Cardiac muscle cell (in vitro differentiated cells and primary cell): Measurements from ENCODE around the gene MPG. TPM values are rescaled to one million over a fixed set of nuclear protein-coding genes. Genes with fewer than 3 reads are reported as not detected.

Source experiments
- DNase-seq, 2 donors: peaks; one replicate each; pipeline versions ENCODE4 v3.0.0 to v3.0.0-alpha.2; 2010 to 2017; ENCODE audit warnings: low read depth in 1 of 2, low spot score in 1 of 2
- H3K27ac ChIP-seq: fragments of 200-600 bp; sonication (generic); 2 replicates; pipeline ENCODE4 v1.5.1; 2016
- H3K27me3 ChIP-seq: fragments of 200-600 bp; sonication (generic); 2 replicates; pipeline ENCODE4 v1.6.0; 2016; ENCODE audit warnings: control low read depth
- H3K36me3 ChIP-seq: fragments of 200-600 bp; sonication (generic); 2 replicates; pipeline ENCODE4 v1.5.1; 2016; ENCODE audit warnings: control low read depth
- H3K4me1 ChIP-seq: fragments of 200-600 bp; sonication (generic); 2 replicates; pipeline ENCODE4 v1.8.1; 2017; ENCODE audit warnings: low read depth, mild to moderate bottlenecking, mixed run types
- H3K4me3 ChIP-seq: fragments of 200-600 bp; sonication (generic); 2 replicates; pipeline ENCODE4 v1.5.1; 2016; ENCODE audit warnings: mild to moderate bottlenecking
- H3K9me3 ChIP-seq: fragments of 200-600 bp; sonication (generic); 2 replicates; pipeline ENCODE4 v1.5.1; 2017; ENCODE audit warnings: low read depth, mild to moderate bottlenecking, control low read depth
- polyA plus RNA-seq: library from polyadenylated mRNA; unstranded; fragments of >200 nt; fragmentation: Nextera tagmentation; extraction: Ambion mirVana; gene quantifications from 2 replicates; pipeline ENCODE4 v1.2.1, GENCODE V29; 2016
- total RNA-seq: library from RNA; depleted of rRNA; stranded (reverse); fragments of >200 nt; gene quantifications from 2 replicates; pipeline ENCODE4 v1.2.3, GENCODE V29; 2016
- TF ChIP-seq, protein P1 (sequence below): IDR thresholded peaks from 2 replicates; pipeline ENCODE4 v1.5.1; 2012; ENCODE audit warnings: low read depth, mild to moderate bottlenecking, low read length

MPG gene
- total and polyA plus RNA-seq, 2 experiments from 2014 or later: 78.2 to 90.2 TPM

DNA sequence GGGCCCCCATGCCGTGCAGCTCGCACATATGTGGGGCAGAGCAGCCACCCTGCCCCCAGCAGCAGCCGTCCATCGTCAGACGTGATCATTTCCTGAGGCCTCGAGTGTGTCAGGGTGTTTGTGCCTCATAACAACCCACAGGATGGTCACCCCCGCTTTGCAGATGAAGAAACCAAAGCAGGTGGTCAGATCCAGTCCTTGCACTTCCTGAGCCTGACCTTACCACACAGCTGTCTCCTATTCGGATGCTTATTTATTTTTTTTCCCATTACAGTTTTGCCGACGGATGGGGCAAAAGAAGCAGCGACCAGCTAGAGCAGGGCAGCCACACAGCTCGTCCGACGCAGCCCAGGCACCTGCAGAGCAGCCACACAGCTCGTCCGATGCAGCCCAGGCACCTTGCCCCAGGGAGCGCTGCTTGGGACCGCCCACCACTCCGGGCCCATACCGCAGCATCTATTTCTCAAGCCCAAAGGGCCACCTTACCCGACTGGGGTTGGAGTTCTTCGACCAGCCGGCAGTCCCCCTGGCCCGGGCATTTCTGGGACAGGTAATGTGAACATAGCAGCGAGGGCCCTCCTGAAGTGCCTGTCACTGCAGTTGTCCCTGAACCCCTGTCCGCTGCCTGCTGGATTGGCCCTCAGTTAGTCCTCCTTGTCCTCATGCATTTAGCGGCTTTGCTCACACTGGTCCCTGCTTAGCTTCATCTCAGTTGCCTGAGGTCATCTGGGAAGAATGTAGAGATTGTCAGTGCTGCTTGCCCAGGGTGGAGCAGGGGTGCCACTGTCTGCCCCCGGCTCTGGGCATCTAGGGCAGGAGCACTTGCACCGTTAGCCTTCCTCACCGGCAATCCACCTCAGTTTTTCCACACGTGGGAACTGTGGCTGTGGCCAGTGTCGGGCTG, 1.4 kb downstream of the MPG start:
- H3K27me3 ChIP-seq: no peaks in the 10 kb centered on the region
- peaks cover 25% of the 10 kb centered on the region for H3K4me1 ChIP-seq
- no peak overlapping the region for H3K4me3 ChIP-seq
- no peaks in the 10 kb centered on the region for H3K9me3 ChIP-seq
- no peak overlapping the region for H3K27ac ChIP-seq
- H3K36me3 ChIP-seq: no peaks in the 10 kb centered on the region
- TF ChIP-seq, protein P1, sequence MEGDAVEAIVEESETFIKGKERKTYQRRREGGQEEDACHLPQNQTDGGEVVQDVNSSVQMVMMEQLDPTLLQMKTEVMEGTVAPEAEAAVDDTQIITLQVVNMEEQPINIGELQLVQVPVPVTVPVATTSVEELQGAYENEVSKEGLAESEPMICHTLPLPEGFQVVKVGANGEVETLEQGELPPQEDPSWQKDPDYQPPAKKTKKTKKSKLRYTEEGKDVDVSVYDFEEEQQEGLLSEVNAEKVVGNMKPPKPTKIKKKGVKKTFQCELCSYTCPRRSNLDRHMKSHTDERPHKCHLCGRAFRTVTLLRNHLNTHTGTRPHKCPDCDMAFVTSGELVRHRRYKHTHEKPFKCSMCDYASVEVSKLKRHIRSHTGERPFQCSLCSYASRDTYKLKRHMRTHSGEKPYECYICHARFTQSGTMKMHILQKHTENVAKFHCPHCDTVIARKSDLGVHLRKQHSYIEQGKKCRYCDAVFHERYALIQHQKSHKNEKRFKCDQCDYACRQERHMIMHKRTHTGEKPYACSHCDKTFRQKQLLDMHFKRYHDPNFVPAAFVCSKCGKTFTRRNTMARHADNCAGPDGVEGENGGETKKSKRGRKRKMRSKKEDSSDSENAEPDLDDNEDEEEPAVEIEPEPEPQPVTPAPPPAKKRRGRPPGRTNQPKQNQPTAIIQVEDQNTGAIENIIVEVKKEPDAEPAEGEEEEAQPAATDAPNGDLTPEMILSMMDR: no peak
- peak in 1 of 2 donors; percentile 30 for DNase-seq

DNA sequence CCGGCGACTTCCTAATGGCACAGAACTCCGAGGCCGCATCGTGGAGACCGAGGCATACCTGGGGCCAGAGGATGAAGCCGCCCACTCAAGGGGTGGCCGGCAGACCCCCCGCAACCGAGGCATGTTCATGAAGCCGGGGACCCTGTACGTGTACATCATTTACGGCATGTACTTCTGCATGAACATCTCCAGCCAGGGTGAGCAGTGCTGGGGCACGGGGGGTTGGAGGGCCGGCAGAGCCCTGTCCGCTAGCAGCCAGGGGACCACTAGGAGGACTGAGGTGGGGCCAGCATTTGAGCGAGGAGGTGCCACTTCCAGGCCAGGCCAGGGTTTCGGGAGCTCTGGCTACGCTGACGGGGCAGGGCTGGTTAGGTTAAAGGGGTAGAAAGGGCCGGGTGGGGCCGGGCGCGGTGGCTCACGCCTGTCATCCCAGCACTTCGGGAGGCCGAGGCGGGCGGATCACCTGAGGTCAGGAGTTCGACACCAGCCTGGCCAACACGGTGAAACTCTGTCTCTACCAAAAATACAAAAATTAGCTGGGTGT, 5.1 kb downstream of the MPG start:
- Histone ChIP-seq H3K4me3 (no peak overlapping the region), H3K27me3 (no peaks in the 10 kb centered on the region), H3K9me3 (no peaks in the 10 kb centered on the region), H3K36me3 (no peaks in the 10 kb centered on the region), H3K27ac (no peak overlapping the region), H3K4me1 (no peaks in the 10 kb centered on the region)
- DNase-seq: no peak
- TF ChIP-seq, protein P1: no peak

DNA sequence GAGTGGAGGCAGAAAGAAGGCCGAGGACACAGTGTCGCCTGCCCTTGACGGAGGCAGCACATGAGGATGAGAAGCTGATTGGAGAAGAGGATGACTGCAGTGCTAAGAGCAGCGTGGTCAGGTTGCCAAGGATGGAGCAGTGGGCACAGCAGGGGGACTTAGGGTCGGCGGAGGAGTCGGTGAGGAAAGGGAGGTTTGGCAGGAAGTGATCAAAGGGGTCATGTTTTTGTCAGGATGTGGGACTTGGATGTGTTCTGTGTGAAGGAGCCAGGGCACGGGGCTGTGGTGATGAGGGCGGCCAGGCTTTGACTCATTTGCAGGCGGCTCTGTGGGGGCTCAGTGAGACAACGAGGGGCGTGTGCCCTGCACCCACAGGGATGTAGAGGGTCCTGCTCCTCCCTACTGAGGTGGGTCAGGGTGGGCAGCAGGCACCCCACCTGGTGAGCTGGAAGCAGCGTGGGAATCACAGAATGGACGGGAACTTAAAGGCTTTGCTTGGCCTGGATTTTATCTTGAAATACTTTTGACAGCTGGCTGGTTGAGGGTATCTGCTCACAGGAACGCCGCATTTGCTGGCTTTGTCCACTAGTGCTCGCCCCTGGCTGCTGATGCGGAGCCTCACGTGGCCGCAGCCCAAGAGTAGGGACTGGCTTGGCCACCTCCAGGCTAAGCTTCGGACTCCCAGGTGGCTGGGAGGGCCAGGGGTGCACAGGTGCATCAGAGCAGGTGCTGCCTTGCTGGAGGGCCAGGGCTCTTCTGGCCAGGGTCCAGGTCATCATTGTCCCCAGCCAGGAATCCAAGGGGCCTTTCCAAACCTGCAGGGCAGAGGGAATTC, 6.0 kb downstream of the MPG start:
- Histone ChIP-seq H3K36me3 (no peaks in the 10 kb centered on the region), H3K4me3 (no peak overlapping the region), H3K27ac (peak overlapping the region; percentile 51), H3K4me1 (no peaks in the 10 kb centered on the region), H3K27me3 (no peaks in the 10 kb centered on the region), H3K9me3 (no peaks in the 10 kb centered on the region)
- TF ChIP-seq, protein P1: peak; percentile 5
- DNase-seq: peak in 1 of 2 donors; percentile 54

DNA sequence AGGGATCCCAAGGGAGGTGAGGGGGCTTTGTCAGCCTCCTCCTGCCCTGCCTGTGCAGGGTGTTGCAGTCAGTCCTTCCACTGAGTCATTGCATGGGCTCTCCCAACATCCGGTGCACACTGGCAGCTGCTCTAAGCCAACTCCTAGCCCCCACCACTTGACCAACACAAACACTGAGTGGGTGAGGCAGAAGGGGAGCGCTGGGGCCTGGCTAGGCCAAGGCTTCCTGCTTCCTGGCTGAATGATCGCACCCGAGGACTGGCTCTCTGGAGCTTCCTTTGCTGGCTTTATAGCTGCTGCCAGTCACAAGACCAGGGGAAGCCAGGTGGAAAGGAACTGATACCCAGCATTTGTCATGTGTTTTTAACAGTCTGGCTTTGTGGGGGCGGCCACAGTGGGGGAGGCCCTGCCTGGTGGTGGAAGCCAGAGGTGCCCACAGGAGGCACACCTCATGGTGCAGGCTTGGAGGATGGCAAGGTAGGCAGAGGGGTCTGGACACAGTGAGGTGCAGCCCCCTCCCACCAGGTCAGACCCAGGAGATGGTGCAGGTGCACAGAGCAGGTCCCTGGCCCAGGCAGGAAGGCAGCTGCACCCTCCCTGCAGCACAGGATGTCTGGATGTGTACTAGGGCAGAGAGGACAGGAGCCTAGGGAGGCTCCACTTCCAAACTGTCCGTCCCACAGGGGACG, 6.8 kb downstream of the MPG start:
- no peaks in the 10 kb centered on the region for H3K27me3 ChIP-seq
- no peak overlapping the region for H3K4me3 ChIP-seq
- no peaks in the 10 kb centered on the region for H3K36me3 ChIP-seq
- DNase-seq: peak in 1 of 2 donors; percentile 93
- no peak overlapping the region for H3K27ac ChIP-seq
- H3K9me3 ChIP-seq: no peaks in the 10 kb centered on the region
- TF ChIP-seq, protein P1: no peak
- H3K4me1 ChIP-seq: no peaks in the 10 kb centered on the region

DNA sequence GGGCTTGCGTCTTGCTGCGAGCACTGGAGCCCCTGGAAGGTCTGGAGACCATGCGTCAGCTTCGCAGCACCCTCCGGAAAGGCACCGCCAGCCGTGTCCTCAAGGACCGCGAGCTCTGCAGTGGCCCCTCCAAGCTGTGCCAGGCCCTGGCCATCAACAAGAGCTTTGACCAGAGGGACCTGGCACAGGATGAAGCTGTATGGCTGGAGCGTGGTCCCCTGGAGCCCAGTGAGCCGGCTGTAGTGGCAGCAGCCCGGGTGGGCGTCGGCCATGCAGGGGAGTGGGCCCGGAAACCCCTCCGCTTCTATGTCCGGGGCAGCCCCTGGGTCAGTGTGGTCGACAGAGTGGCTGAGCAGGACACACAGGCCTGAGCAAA, 7.4 kb downstream of the MPG start:
- H3K27ac ChIP-seq: no peak overlapping the region
- no peak overlapping the region for H3K4me3 ChIP-seq
- TF ChIP-seq, protein P1: no peak
- H3K36me3 ChIP-seq: no peaks in the 10 kb centered on the region
- DNase-seq: no peak
- H3K27me3 ChIP-seq: no peaks in the 10 kb centered on the region
- no peaks in the 10 kb centered on the region for H3K4me1 ChIP-seq
- H3K9me3 ChIP-seq: no peaks in the 10 kb centered on the region
